H7 (cell line): ENCODE data around the gene TSC22D2. TPM values are rescaled to one million over a fixed set of nuclear protein-coding genes. Genes with fewer than 3 reads are reported as not detected.

Experiments used
- DNase-seq: peaks from one replicate; pipeline ENCODE4 v3.0.0; 2012
- H3K27me3 ChIP-seq: 2 replicates; pipeline ENCODE4 v1.6.0; 2011; ENCODE audit warnings: mild to moderate bottlenecking, low read length; ENCODE audit not compliant: control insufficient read depth, insufficient read depth
- H3K36me3 ChIP-seq: replicated peaks from 2 replicates; pipeline ENCODE4 v1.5.1; 2011; ENCODE audit warnings: low read length; ENCODE audit not compliant: control insufficient read depth, insufficient read depth
- H3K4me3 ChIP-seq: 2 replicates; pipeline ENCODE4 v1.5.1; 2011; ENCODE audit warnings: low read depth, mild to moderate bottlenecking, control low read depth, low read length, moderate library complexity; ENCODE audit not compliant: insufficient read depth
- total RNA-seq: library from RNA; depleted of rRNA; stranded (reverse); fragments of >200 nt; shearing (Covaris generic); gene quantifications from 2 replicates; pipeline ENCODE4 v1.2.3, GENCODE V29; 2014

The TSC22D2 gene
- total RNA-seq, 1 experiment from 2014 or later: 5.8 TPM

DNA sequence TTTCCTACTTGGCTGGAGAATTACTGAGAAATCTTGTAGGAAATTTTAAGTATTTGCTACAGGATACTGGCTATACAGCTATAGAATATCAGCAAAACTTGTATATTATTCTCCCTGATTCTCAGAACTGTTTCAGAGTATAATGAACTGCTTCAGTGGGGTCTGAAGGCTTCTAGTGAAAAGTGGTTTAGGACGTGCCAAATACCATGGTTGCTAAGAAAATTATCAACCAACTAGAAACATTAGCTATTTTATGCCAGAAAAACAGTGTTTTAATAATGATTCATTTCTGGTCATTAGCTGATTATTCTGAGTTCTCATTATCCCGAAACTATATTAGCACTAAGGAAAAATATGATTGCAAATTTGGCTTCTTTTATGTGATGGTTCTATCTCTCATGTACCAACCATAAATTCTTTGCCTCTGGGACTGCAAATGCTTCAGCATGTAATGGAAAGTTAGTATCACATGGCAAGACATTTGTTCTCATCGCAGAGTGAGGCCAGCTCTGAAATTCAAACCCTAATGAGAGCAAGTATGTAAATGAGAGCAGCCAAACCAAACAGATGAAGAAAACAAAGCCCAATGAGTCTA is 11.0 kb upstream of the TSC22D2 start:
- H3K4me3 ChIP-seq: no peak overlapping the region
- H3K27me3 ChIP-seq: no peaks in the 10 kb centered on the region
- no peak for DNase-seq
- H3K36me3 ChIP-seq: no peaks in the 10 kb centered on the region

DNA sequence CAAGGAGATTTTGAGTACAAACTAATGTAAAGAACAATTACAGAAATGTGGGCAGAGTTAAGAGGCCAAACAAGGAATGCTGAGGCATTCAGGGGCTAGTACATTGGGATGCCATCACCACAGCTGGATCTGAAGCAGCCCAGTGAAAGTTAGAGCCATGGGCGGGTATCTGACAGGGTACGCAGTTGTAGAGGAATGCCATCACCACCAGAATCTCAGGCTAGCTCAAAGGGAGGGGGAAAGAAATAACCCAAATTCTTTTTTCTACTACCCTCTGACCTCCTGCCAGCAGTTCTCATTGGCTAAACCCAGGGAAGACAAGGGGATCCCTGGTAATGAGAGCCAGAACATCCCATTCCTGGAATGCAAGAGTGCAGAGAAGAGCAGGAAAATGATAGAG is 9.0 kb upstream of the TSC22D2 start:
- no peaks in the 10 kb centered on the region for H3K36me3 ChIP-seq
- no peaks in the 10 kb centered on the region for H3K27me3 ChIP-seq
- H3K4me3 ChIP-seq: no peak overlapping the region
- no peak for DNase-seq

DNA sequence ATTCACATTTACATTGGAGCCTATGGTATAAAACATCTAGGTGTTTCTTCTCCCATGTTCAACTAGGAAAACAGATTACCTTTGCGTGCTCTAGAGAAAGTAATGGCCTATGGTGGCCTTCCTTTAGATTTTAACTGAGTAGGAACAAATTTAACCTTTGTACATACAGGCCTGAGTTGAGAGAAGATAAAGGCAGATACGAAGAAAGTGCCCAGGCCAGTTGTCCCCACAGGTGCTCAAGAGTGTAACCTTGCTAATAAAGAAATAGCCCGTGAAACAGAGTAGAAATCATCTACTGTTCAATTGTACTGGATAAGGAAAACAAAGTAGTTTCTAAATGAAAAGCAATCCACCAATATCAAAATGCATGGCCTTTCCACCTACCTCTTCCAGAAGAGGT is 6.8 kb upstream of the TSC22D2 start:
- DNase-seq: no peak
- H3K4me3 ChIP-seq: no peak overlapping the region
- no peaks in the 10 kb centered on the region for H3K27me3 ChIP-seq
- H3K36me3 ChIP-seq: no peaks in the 10 kb centered on the region

DNA sequence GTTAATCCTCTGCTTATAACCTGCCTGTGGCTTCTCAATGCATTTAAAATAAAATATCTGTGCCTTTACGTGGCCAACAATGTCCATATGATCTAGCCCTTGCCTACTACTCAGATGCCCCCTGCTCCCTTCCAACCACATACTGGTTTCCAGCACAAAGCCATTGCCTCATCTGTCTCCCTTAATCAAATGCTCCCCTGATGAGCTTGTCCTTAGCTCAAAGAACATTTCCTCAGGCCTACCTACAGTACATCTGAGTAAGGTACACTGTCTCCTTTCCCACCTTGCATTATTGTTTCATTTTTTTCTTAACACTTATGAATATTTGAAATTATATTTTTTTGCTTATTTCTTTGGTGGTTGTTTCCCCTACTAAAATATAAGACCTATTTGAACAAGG is 5.9 kb upstream of the TSC22D2 start:
- no peak for DNase-seq
- Histone ChIP-seq H3K27me3 (no peaks in the 10 kb centered on the region), H3K4me3 (no peak overlapping the region), H3K36me3 (no peaks in the 10 kb centered on the region)

DNA sequence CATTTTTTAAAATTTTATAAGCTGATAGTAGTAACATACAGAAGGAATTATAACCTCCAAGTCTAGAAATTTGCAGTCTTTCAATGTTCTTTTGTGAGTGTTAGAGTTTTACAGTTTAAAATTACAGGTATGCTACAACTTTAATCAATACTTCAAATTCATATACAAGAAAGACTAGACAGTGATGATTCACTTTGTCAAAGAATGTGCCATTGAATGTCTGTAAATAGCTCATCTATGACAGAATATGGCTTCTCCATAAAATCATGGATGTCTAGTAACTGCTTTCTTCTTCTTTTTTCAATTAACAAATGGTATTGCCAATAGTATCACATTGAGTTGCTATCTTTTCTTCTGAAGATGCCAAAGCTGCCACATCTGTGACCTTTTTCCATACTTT is 4.1 kb upstream of the TSC22D2 start:
- Histone ChIP-seq H3K36me3 (no peaks in the 10 kb centered on the region), H3K4me3 (no peak overlapping the region), H3K27me3 (no peaks in the 10 kb centered on the region)
- DNase-seq: no peak

DNA sequence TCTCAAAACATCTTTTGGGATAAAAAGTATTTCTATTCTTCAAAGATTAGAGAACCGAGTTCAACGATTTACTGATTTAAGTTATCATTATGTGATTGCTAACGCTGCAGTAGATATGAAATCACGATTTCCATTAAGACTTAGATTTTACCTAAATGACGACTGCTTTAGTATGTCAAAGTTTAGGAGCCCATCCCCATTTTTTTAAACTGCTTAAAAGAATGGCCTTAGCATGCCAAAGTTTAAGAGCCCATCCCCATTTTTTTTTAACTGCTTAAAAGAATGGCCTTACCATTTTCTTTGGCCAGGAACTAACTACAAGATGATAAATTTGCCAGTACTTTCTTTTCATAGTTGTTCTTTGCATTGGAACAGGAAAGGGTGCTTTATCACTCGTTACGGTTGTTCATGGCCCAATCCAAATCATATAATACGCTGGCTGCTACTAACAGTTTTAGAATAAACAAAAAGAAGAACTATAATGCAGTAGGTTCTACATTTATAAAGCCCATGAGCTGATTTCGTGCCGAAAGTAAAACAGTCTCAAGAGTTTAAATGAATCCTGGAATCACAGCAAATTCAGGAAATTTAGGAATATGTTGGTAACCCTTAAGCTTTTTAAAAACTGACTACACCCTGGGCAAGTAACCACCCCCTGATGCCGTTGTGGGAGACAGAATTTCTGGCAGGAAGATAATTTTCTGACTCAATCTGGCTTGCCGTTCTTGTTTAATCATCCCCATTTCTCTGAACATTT is 869 bp upstream of the TSC22D2 start:
- H3K27me3 ChIP-seq: no peaks in the 10 kb centered on the region
- DNase-seq: no peak
- H3K4me3 ChIP-seq: peak overlapping the region; percentile 31
- no peaks in the 10 kb centered on the region for H3K36me3 ChIP-seq

DNA sequence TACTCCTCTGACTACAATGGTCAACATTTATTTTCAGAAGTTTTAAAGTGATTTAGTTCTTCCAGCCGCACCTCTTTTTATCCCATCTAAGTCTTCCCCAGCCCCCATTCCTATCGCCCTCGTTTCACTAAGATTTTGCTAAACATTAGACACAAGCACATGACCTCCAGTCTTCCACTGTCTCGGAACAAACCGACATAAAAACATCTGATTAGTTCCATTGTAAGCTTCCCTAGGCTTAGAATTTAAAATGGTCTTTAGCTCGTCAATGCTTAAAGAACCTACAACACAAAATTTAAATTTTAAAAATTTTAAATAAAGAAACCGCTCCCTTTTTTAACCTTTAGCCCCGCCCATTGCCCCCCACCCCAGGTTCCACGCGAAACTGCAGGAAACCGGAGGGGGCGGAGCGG is 284 bp upstream of the TSC22D2 start:
- DNase-seq: peak; percentile 90
- Histone ChIP-seq H3K36me3 (no peaks in the 10 kb centered on the region), H3K27me3 (no peaks in the 10 kb centered on the region), H3K4me3 (peak overlapping the region; percentile 31)

DNA sequence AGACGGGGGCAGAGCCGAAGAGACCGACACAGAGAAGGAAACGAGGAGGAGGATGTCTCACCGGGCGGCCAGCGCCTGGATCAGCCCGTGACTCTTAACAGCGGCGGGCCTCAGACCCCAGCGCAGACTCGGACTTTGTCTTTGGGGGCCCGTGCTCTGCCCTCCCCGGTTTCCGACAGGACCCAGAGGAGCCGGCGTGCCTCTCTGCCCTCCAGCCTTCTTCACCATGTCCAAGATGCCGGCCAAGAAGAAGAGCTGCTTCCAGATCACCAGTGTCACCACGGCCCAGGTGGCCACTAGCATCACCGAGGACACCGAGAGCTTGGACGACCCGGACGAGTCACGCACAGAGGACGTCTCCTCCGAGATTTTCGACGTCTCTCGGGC is 1.0 kb downstream of the TSC22D2 start:
- Histone ChIP-seq H3K36me3 (no peaks in the 10 kb centered on the region), H3K4me3 (peak overlapping the region; percentile 87), H3K27me3 (no peaks in the 10 kb centered on the region)
- DNase-seq: no peak

DNA sequence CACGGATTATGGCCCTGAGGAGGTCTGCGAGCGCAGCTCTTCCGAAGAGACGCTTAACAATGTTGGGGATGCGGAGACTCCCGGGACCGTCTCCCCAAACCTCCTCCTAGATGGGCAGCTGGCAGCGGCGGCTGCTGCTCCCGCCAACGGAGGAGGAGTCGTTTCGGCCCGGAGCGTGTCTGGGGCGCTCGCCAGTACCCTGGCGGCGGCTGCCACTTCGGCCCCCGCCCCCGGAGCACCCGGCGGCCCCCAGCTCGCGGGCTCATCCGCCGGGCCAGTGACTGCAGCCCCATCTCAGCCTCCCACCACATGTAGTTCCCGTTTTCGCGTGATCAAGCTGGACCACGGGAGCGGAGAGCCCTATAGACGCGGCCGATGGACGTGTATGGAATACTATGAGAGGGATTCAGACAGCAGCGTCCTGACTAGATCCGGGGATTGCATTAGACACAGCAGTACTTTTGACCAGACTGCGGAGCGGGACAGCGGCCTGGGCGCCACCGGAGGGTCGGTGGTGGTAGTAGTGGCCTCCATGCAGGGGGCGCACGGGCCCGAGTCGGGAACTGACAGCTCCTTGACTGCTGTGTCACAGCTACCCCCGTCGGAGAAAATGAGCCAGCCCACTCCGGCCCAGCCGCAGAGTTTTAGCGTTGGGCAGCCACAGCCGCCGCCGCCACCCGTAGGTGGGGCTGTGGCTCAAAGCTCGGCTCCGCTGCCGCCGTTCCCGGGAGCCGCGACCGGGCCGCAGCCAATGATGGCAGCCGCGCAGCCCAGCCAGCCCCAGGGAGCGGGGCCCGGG is 1.6 kb downstream of the TSC22D2 start:
- peak; percentile 72 for DNase-seq
- H3K27me3 ChIP-seq: no peaks in the 10 kb centered on the region
- peak overlapping the region; percentile 87 for H3K4me3 ChIP-seq
- no peaks in the 10 kb centered on the region; the same call in 1 of the 2 replicates for H3K36me3 ChIP-seq

DNA sequence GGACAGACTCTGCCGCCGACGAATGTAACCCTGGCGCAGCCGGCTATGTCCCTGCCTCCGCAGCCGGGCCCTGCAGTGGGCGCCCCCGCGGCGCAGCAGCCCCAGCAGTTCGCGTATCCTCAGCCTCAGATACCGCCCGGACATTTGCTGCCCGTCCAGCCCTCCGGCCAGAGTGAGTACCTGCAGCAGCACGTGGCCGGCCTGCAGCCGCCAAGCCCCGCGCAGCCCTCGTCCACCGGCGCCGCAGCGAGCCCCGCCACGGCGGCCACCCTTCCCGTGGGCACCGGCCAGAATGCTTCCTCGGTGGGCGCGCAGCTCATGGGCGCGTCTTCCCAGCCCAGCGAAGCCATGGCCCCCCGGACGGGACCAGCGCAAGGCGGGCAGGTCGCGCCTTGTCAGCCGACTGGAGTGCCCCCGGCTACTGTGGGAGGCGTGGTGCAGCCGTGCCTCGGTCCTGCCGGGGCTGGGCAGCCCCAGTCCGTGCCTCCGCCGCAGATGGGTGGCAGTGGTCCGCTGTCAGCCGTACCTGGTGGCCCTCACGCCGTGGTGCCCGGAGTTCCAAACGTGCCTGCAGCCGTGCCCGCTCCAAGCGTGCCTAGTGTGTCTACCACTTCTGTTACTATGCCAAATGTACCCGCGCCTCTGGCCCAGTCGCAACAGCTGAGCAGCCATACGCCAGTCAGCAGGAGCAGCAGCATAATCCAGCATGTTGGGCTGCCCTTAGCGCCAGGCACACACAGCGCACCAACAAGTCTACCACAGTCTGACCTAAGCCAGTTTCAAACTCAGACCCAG is 2.4 kb downstream of the TSC22D2 start:
- Histone ChIP-seq H3K36me3 (no peaks in the 10 kb centered on the region; the same call in 1 of the 2 replicates), H3K27me3 (no peaks in the 10 kb centered on the region), H3K4me3 (peak overlapping the region; percentile 87)
- DNase-seq: peak; percentile 51

DNA sequence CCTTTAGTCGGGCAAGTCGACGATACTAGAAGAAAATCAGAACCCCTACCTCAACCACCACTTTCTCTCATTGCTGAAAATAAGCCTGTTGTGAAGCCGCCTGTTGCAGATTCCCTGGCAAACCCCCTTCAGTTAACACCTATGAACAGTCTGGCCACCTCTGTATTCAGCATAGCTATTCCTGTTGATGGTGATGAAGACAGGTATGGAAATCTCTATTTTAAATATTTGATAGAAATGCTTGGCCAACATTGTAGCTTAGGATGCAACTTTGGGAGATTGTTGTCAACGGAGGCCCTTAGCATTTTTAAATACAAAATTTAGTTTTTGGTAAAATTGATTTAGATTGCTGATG is 3.0 kb downstream of the TSC22D2 start:
- Histone ChIP-seq H3K27me3 (no peaks in the 10 kb centered on the region), H3K36me3 (no peaks in the 10 kb centered on the region; the same call in 1 of the 2 replicates), H3K4me3 (peak overlapping the region; percentile 87)
- DNase-seq: no peak

DNA sequence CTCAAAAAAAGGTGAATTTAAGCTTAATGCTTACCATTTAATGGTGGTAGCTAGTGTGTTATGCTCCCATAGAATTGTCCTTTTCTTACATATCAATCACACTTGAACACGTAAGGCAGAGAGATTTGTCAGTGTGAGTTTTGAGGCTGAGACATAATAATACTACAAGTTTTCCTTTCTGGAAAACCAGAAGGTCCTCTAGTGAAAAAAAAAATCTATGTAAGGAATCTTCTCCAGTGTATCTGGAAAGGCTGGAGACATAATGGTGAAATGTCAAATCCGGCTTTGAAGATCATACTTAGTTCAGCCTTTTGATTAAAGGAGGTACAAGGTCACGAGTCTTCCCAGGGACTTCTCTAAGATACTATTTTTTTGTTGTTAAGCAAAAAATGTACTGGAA is 3.4 kb downstream of the TSC22D2 start:
- no peaks in the 10 kb centered on the region for H3K27me3 ChIP-seq
- no peak for DNase-seq
- no peaks in the 10 kb centered on the region; the same call in 1 of the 2 replicates for H3K36me3 ChIP-seq
- peak overlapping the region; percentile 87 for H3K4me3 ChIP-seq

DNA sequence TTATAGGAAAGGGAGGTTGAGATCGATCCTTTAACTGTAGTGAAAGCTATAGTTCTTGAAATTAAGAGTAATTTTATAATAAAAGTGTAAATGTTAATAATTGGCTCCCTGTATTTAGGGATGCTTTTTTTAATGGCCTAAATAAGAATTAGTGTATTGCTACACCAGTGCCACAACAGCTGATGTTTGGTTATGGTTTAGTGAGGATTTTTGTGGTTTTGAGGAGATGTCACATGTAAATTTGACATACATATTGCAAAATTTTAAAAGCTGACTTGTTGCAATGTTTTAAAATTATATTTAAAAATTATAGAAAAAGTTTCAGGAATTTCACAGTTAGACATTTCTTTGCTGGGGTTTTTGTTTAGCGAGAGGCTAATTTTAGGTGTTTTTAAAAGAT is 3.9 kb downstream of the TSC22D2 start:
- DNase-seq: no peak
- Histone ChIP-seq H3K27me3 (no peaks in the 10 kb centered on the region), H3K36me3 (no peaks in the 10 kb centered on the region; the same call in 1 of the 2 replicates), H3K4me3 (peak overlapping the region; percentile 87)

DNA sequence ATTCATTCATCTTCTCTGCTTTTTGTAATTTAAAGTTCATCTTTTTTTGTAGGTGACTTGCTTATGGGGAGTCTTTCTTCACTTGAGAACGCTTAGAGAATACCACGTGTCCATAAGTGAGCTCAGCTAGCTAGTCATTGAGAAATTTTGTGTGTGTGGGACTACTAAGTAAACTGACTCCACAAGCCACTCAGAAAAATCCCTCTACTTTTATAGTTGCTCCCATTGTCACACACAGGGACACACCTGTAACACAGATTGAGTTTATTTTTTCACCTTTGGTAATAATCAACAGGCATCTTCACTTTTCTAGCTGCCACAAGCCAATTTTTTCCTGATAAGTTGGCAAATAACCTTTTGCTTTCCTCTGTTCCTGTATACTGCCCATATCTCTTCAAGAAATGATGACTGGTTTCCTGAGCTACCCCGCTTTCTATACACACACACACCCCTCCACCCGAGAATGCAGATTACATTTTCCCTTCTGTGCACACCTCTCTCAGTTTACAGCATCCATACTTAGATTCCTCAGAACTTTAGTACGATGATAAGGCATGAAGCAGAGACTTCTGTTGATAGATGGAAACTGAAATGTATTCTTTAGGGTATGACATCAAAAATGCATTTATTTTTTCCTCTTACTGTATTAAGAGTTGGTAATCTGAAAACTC is 4.6 kb downstream of the TSC22D2 start:
- Histone ChIP-seq H3K4me3 (peak overlapping the region; percentile 22), H3K36me3 (no peaks in the 10 kb centered on the region; the same call in 1 of the 2 replicates), H3K27me3 (no peaks in the 10 kb centered on the region)
- no peak for DNase-seq
